IMR-90 (cell line): ENCODE data around the gene ADGRG7.

ENCODE experiments used
- CEBPB ChIP-seq: IDR thresholded peaks from 2 replicates; pipeline ENCODE4 v1.6.1; 2012; ENCODE audit warnings: low read depth, low read length, improper control_type of control experiment
- MAFK ChIP-seq: IDR thresholded peaks from 2 replicates; pipeline ENCODE4 v1.6.1; 2012; ENCODE audit warnings: low read depth, low read length, improper control_type of control experiment
- MXI1 ChIP-seq: IDR thresholded peaks from 2 replicates; pipeline ENCODE4 v1.6.1; 2012; ENCODE audit warnings: low read depth, mild to moderate bottlenecking, low read length, moderate library complexity, borderline replicate concordance
- NFE2L2 ChIP-seq: fragments of 150-350 bp; IDR thresholded peaks from 2 replicates; pipeline ENCODE4 v1.6.1; 2016; ENCODE audit warnings: low read depth, mild to moderate bottlenecking, low read length
- POLR2A ChIP-seq: IDR thresholded peaks from 2 replicates; pipeline ENCODE4 v1.6.1; 2012; ENCODE audit warnings: mild to moderate bottlenecking, low read depth, low read length
- RAD21 ChIP-seq: IDR thresholded peaks from 2 replicates; pipeline ENCODE4 v1.6.1; 2012; ENCODE audit warnings: low read length, improper control_type of control experiment
- RCOR1 ChIP-seq: IDR thresholded peaks from 2 replicates; pipeline ENCODE4 v1.6.1; 2012; ENCODE audit warnings: mild to moderate bottlenecking, low read length, improper control_type of control experiment; ENCODE audit not compliant: insufficient replicate concordance
- RFX5 ChIP-seq: IDR thresholded peaks from 2 replicates; pipeline ENCODE4 v1.8.0; 2012; ENCODE audit warnings: low read depth, mild to moderate bottlenecking, low read length, moderate library complexity
- SMC3 ChIP-seq: fragments of 150-350 bp; IDR thresholded peaks from 2 replicates; pipeline ENCODE4 v1.6.1; 2016; ENCODE audit warnings: low read depth, mild to moderate bottlenecking, antibody characterized with exemption, low read length, moderate library complexity
- USF2 ChIP-seq: fragments of 150-350 bp; IDR thresholded peaks from 2 replicates; pipeline ENCODE4 v1.6.1; 2017; ENCODE audit warnings: mild to moderate bottlenecking, antibody characterized with exemption, low read length, low read depth
- TF ChIP-seq, protein P1 (sequence below): conservative IDR thresholded peaks from 2 replicates; pipeline ENCODE4 v1.5.1; 2012; ENCODE audit warnings: mild to moderate bottlenecking, low read depth, low read length, improper control_type of control experiment
- TF ChIP-seq, protein P2 (sequence below): fragments of 150-350 bp; IDR thresholded peaks from 2 replicates; pipeline ENCODE4 v1.6.1; 2016; ENCODE audit warnings: low read depth, mild to moderate bottlenecking, low read length, moderate library complexity, borderline replicate concordance

GRCh38 chr3:100605358-100605757 lies 4.0 kb upstream of the ADGRG7 start:
- TF ChIP-seq, protein P1, sequence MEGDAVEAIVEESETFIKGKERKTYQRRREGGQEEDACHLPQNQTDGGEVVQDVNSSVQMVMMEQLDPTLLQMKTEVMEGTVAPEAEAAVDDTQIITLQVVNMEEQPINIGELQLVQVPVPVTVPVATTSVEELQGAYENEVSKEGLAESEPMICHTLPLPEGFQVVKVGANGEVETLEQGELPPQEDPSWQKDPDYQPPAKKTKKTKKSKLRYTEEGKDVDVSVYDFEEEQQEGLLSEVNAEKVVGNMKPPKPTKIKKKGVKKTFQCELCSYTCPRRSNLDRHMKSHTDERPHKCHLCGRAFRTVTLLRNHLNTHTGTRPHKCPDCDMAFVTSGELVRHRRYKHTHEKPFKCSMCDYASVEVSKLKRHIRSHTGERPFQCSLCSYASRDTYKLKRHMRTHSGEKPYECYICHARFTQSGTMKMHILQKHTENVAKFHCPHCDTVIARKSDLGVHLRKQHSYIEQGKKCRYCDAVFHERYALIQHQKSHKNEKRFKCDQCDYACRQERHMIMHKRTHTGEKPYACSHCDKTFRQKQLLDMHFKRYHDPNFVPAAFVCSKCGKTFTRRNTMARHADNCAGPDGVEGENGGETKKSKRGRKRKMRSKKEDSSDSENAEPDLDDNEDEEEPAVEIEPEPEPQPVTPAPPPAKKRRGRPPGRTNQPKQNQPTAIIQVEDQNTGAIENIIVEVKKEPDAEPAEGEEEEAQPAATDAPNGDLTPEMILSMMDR, result no peak
- TF ChIP-seq MAFK, result no peak
- no peak for TF ChIP-seq POLR2A
- TF ChIP-seq MXI1, result no peak
- no peak for TF ChIP-seq USF2
- no peak for TF ChIP-seq RAD21
- no peak for TF ChIP-seq CEBPB
- TF ChIP-seq RCOR1, result no peak
- TF ChIP-seq, protein P2, sequence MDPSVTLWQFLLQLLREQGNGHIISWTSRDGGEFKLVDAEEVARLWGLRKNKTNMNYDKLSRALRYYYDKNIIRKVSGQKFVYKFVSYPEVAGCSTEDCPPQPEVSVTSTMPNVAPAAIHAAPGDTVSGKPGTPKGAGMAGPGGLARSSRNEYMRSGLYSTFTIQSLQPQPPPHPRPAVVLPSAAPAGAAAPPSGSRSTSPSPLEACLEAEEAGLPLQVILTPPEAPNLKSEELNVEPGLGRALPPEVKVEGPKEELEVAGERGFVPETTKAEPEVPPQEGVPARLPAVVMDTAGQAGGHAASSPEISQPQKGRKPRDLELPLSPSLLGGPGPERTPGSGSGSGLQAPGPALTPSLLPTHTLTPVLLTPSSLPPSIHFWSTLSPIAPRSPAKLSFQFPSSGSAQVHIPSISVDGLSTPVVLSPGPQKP, result no peak
- no peak for TF ChIP-seq SMC3
- no peak for TF ChIP-seq NFE2L2
- TF ChIP-seq RFX5, result no peak
